Hepatocyte (in vitro differentiated cells): ENCODE data around the gene TAPT1.

Experiments
- EZH2 ChIP-seq: fragments of 200-600 bp; sonication (generic); IDR thresholded peaks from 2 replicates; pipeline ENCODE4 v1.6.1; 2016; ENCODE audit warnings: antibody characterized with exemption, mild to moderate bottlenecking, borderline replicate concordance
- EZH2phosphoT487 ChIP-seq: fragments of 200-600 bp; sonication (generic); IDR thresholded peaks from one replicate; pipeline ENCODE4 v1.6.1; 2018; ENCODE audit warnings: antibody characterized with exemption, mild to moderate bottlenecking, low read depth, moderate library complexity; ENCODE audit not compliant: unreplicated experiment, severe bottlenecking
- TF ChIP-seq, protein P1 (sequence below): fragments of 200-600 bp; sonication (generic); IDR thresholded peaks from 2 replicates; pipeline ENCODE4 v1.5.1; 2016; ENCODE audit warnings: antibody characterized with exemption, mild to moderate bottlenecking; ENCODE audit not compliant: poor library complexity

DNA sequence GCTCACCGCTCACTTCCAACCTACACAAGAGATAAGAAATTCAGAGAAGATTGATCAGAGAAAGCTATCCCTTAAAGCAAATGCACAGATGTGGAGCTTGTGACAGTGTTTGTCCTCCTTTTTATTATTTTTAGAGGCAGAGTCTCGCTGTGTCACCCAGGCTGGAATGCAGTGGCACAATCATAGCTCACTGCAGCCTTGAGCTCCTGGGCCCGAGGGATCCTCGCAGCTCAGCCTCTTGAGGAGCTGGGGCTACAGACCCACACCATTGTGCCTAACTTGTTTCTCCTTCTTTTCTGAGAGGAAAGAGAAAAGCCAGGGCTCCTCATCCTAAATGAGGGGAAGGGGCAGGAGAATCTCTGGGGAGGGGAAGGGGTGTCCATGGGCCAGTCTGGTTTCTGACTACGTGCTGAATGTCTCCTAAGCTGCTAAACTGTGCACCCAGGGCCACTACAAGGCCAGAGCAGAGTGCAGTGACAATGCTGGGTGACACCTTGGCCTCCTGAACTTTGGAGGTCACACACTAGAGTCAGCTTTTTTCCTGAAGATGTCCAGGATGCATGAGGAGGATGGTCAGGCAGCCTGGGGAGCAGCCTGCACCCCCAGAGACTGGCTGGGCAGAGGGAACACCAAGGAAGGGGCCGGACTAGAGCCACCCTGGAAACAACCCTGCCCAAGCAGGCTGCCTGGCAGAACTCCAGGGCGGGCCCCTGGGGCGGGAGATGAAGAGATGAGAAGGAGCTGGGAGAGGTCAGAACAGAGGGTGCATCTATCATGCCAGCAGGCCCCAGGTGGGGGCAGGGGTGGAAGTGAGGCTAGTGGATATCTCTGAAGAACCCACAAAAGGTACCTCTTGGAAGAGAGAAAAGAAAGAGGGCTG, 87.0 kb downstream of the TAPT1 start:
- TF ChIP-seq, protein P1, sequence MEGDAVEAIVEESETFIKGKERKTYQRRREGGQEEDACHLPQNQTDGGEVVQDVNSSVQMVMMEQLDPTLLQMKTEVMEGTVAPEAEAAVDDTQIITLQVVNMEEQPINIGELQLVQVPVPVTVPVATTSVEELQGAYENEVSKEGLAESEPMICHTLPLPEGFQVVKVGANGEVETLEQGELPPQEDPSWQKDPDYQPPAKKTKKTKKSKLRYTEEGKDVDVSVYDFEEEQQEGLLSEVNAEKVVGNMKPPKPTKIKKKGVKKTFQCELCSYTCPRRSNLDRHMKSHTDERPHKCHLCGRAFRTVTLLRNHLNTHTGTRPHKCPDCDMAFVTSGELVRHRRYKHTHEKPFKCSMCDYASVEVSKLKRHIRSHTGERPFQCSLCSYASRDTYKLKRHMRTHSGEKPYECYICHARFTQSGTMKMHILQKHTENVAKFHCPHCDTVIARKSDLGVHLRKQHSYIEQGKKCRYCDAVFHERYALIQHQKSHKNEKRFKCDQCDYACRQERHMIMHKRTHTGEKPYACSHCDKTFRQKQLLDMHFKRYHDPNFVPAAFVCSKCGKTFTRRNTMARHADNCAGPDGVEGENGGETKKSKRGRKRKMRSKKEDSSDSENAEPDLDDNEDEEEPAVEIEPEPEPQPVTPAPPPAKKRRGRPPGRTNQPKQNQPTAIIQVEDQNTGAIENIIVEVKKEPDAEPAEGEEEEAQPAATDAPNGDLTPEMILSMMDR, result no peak
- TF ChIP-seq EZH2, result no peak
- no peak for TF ChIP-seq EZH2phosphoT487
